Pulmonary artery endothelial cell (primary cell): ENCODE measurements around the gene CEP44. TPM values are rescaled to one million over a fixed set of nuclear protein-coding genes. Genes with fewer than 3 reads are reported as not detected.

Source experiments
- total RNA-seq: library from RNA; depleted of rRNA; stranded (reverse); fragments of >200 nt; gene quantifications from 2 replicates; pipeline ENCODE4 v1.2.3, GENCODE V29; 2014

The CEP44 gene
- total RNA-seq, 1 donor from 2014 or later = 11.7 TPM

Other genes with a start within 250 kb of the CEP44 start
- gene FBXO8, start 244 bp upstream of the CEP44 start, total RNA-seq = 17.0 and 29.3 TPM in 2 replicates
- not detected in 2 replicates for gene HPGD, start 238.6 kb downstream of the CEP44 start, total RNA-seq